PC-9 (cell line): ENCODE results near the gene AKAP8L.

ENCODE experiments used
- CTCF ChIP-seq: fragments of 200-600 bp; sonication (generic); conservative IDR thresholded peaks from 2 replicates; pipeline ENCODE4 v1.6.1; 2017; ENCODE audit warnings: mixed run types, antibody characterized with exemption, mild to moderate bottlenecking, moderate library complexity
- EZH2 ChIP-seq: fragments of 200-600 bp; sonication (generic); IDR thresholded peaks from 2 replicates; pipeline ENCODE4 v1.8.0; 2017; ENCODE audit warnings: antibody characterized with exemption, low read depth

DNA sequence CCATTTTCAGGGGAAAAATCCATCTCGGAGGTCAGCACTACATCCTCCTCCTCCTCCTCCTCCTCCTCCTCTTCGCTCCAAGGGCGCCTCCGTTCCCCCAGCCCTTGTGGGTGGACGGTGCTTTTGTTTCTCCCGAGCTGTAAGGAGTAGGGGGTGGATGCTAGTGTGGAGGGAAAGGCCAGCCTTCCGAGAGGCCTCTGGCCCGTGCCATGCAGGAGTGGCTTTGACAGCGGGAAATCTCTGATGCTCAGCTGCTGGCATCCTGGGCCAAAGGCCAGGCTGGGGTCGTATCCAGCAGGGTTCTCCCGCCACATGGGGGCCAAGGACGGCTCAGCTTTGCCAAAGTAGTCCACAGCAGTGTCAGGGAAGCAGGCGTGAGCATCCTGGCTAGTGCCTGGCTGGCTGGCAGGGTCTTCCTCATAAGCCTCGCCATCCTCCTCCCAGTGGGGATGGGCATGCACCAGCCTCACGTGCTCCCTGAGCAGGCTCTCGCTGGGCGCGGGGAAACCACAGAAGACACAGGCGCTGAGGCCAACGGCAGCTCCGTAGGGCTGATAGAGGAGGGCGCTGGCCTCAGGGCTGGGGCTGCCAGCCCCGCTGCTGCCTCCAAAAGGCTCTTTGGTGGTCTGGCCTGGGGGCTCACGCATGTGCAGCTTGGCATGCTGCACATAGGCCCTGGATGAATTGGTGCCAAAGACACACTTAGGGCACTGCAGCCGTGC is 20.5 kb upstream of the AKAP8L start:
- TF ChIP-seq CTCF (no peak), EZH2 (no peak)
